Lower leg skin (tissue), 3 donors: ENCODE measurements around the gene KCNK7.

Source experiments
- POLR2A ChIP-seq, 2 donors: fragments of 450-650 bp; IDR thresholded peaks; one replicate each; pipeline ENCODE4 v1.6.1; 2016 to 2017; ENCODE audit warnings: antibody characterized with exemption in 2 of 2, mild to moderate bottlenecking in 1 of 2, moderate library complexity in 1 of 2
- TF ChIP-seq, protein P1 (sequence below), 3 donors: fragments of 450-650 bp; IDR thresholded peaks; one replicate each; pipeline ENCODE4 v1.5.1; 2016; ENCODE audit warnings: antibody characterized with exemption in 3 of 3, mild to moderate bottlenecking in 3 of 3, moderate library complexity in 2 of 3

DNA sequence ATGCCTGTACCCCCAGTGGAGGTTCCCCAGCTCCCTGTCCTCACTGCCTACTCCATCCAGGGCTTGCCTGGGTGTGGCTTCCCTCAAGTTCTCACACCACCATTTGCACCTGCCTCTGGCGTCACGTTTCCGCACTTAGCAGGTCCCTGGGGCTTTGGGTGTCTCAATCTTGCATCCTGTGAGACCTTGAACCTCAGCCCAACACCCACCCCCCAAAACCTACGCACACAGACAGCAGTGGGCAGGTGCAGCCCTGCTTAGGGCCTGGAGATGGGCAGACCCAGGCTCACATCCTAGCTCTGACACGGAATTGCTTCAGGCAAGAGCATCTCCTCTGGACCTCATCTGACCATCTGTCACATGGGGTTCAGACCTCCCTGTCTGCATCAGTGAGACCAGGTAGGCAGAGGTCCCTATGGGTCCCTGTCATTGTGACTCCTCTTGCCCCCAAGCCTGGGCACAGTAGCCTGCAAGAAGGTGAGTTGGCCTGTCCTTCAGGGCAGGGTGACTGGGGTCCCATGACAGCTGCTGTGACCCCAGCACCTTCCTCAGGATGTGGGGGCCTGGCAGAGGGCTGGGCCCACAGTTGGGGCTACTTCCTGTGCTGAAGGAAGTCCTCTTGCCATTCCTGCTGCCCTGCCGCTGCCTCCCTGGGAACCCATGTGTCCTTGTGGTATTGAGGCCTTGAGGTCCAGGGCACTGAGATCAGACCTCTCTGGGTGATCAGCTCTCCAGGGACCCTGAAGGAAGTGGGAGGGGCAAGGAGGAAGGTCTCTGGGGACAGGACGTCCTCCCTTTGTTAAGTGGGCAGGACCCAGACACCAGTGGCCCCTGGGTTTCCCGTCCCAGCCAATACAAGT, 44.3 kb upstream of the KCNK7 start:
- TF ChIP-seq, protein P1, sequence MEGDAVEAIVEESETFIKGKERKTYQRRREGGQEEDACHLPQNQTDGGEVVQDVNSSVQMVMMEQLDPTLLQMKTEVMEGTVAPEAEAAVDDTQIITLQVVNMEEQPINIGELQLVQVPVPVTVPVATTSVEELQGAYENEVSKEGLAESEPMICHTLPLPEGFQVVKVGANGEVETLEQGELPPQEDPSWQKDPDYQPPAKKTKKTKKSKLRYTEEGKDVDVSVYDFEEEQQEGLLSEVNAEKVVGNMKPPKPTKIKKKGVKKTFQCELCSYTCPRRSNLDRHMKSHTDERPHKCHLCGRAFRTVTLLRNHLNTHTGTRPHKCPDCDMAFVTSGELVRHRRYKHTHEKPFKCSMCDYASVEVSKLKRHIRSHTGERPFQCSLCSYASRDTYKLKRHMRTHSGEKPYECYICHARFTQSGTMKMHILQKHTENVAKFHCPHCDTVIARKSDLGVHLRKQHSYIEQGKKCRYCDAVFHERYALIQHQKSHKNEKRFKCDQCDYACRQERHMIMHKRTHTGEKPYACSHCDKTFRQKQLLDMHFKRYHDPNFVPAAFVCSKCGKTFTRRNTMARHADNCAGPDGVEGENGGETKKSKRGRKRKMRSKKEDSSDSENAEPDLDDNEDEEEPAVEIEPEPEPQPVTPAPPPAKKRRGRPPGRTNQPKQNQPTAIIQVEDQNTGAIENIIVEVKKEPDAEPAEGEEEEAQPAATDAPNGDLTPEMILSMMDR (IDR thresholded peaks at IDR 0.05), result no peak
- no peak for TF ChIP-seq POLR2A (IDR thresholded peaks at IDR 0.05)
